ENCODE measurements around the gene PLD2.

PLD2 gene

DNA sequence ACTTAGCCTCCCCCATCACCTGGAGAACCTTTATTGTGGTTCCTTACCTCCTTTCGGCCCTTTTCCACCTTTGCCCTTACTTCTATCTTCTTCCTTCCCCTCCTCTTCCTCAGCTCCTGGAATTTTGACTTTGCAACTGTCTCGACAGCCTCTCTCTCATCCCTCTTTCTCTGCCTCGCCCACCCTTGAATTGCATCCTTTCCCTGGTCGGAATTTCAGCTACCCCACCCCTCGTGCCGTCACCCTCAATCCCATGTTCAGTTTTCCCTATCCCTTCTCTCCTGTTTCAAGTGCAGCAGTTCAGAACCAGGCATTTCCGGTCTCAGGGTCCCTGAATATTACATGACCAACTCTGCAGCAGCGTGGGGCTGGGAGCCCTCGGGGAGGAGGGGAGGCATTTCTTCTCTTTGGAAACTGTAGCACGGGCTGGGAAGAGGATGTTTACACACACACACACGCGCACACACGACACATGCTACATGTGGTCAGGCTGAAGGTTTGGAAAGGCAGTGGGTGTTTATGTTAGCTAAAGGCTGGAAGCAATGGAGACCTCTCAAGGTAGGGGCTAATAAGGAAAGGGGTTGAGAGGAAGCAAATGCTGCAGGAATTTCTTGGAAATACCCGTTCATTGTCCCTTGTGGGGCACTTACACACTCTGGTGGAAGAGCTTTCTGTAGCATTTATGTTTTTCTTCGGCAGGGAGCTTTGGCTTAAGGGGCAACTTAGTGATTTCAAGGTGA, 27.2 kb downstream of the PLD2 start:
- peak in 10 of 56 donors; percentile 13 to 48 (median 28) for DNase-seq

- DNase-seq: no peak
These were observed 27.7 kb downstream of the PLD2 start for GRCh38 chr17:4834681-4835020.

GRCh38 chr17:4836221-4836620, 29.3 kb downstream of the PLD2 start:
- no peak for DNase-seq

GRCh38 chr17:4837471-4838308, 30.7 kb downstream of the PLD2 start:
- DNase-seq: peak in 23 of 56 donors; percentile 11 to 62 (median 36)

DNA sequence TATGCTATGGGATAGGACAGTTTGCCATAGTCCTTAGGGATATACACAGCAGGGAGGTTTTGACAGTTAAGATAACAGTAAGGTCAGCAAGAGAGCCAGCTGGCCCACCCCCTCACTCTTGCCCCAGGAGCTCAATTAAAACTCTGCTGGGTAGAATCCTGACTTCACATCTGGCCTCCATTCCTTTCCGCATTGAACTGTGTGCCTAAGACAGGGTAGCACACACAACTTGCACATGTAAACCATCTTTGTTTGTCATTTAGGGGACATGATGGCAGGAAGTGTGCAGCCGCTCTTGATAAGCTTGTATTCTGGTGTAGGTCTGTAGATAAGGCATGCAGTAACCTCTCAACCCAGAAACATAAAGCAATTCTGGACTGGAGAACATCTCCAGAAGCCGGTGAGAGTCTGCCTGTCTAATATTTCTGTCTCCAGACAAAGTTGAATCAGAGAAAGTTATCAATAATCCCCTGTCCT, 31.4 kb downstream of the PLD2 start:
- DNase-seq: no peak

DNA sequence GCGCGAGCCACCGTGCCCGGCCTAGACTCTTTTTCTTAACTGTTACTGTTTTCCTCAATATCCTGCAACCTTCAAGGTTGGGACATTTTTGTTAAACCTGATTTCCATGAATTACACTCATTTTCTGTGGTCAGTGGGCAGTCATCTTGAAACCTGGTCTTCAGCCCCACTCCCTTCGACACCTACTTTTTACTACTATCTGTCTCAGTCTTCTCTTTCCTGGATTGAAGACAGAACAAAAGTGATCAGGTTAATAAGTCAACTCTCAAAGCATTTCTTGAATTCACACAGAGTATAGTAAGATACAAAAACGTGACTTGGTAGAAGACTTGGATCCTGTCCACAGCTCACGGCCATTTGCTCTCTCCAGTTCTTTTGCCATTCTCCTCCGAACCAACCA, 32.3 kb downstream of the PLD2 start:
- DNase-seq: no peak

- no peak for DNase-seq
These were observed 33.3 kb downstream of the PLD2 start for GRCh38 chr17:4839965-4840892.

- no peak for DNase-seq
These were observed 33.9 kb downstream of the PLD2 start for GRCh38 chr17:4840893-4841242.

- DNase-seq: no peak
These were observed 35.4 kb downstream of the PLD2 start for GRCh38 chr17:4842376-4842775.

GRCh38 chr17:4843321-4844000, 36.5 kb downstream of the PLD2 start:
- DNase-seq: no peak

- DNase-seq: peak in 2 of 56 donors; percentile 11 to 37
These were observed 38.2 kb downstream of the PLD2 start for GRCh38 chr17:4845118-4845517.

DNA sequence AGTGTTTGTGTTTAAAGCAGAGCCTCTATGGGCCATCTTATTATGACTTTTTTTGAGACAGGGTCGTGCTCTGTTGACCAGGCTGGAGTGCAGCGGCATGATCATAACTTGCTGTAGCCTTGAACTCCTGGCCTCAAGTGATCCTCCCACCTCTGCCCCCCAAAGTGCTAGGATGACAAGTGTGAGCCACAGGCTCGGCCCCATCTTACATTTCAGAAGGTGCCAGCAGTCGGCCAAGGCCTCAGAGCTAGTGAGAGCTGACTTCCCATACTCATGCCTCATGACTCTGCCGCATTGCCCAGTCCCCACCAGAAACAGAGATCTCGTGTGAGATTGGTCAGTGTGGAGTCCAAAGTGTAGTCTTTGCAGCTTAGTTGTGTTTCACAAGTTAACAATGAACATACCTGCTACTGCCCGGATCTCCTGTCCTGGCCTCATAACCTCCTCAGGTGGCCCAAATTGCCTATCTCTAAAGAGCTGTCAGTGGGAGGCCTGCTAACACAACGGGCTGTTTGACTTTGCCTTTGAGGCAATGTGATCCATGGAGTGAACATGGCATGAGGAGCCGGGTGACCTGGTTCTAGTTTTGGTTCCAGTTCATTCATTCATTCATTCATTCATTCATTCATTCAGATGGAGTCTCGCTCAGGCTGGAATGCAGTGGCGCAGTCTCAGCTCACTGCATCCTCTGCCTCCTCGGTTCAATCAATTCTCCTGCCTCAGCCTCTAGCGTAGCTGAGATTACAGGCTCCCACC, 39.9 kb downstream of the PLD2 start:
- no peak for DNase-seq

DNA sequence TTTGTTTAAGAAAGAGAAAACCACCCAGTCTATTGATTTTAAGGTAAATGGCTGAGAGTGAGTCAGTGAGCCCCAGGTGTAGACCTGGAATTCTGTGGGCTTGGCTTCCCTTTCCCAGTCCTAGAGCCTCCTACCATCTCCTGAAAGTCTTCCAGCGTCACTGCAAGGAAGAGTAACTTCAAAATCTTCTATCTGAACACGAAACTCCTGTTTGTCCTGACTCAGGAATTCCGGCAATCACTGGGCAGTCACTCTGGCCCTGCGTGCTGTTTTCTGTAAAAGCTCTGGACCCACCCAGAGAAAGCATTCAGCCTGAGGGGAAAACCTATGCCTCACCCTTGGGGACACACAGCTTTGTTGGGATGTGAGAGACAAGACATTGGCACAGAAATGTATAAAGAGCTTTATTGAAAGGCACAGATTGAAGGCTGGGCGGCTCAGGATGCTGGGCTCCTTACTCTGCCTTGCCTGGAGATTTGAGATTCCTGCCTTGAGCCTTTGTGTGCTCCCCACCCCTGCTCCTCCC, 42.1 kb downstream of the PLD2 start:
- DNase-seq: no peak

DNA sequence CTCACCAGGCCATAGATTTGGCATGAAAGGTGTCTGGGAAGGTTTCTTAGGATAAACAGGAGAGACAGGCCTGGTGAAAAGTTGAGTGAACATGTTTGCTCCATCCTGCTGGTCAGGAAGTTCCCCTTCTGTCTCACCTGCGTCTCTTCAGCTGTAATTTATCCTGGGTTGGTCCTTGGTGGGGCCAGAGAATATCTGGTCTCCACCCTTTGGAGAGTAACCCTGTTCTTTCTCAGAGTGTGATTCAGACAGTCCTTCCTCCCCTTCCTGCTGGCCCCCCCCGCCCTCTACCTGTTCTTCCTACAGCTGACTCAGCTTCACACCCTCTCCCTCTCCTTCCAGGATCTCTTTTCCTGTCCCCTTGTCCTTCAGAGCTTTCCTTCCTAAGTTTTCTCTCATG, 43.3 kb downstream of the PLD2 start:
- DNase-seq: no peak

- DNase-seq: no peak
These were observed 44.1 kb downstream of the PLD2 start for GRCh38 chr17:4851084-4851483.

DNA sequence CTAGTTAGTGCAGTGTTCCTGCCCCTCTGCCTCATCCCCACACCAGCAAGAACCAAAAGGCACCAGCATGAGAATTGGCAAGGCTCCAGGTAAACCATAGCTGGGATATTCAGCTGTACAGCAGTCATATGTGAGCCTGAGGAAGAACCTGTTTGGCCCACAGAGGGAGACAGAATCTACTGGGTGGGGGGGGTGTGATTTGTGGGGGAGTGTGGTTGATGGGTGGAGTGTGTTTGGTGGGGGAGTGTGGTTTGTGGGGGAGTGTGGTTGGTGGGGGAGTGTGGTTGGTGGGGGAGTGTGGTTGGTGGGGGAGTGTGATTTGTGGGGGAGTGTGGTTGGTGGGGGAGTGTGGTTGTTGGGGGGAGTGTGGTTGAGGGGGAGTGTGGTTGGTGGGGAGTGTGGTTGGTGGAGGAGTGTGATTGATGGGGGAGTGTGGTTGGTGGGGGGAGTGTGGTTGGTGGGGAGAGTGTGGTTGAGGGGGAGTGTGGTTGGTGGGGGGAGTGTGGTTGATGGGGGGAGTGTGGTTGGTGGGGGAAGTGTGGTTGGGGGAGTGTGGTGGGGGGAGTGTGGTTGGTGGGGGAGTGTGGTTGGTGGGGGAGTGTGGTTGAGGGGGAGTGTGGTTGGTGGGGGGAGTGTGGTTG, 45.7 kb downstream of the PLD2 start:
- peak in 3 of 56 donors; percentile 10 to 31 (median 27) for DNase-seq

- no peak for DNase-seq
These were observed 46.3 kb downstream of the PLD2 start for GRCh38 chr17:4853208-4853671.

DNA sequence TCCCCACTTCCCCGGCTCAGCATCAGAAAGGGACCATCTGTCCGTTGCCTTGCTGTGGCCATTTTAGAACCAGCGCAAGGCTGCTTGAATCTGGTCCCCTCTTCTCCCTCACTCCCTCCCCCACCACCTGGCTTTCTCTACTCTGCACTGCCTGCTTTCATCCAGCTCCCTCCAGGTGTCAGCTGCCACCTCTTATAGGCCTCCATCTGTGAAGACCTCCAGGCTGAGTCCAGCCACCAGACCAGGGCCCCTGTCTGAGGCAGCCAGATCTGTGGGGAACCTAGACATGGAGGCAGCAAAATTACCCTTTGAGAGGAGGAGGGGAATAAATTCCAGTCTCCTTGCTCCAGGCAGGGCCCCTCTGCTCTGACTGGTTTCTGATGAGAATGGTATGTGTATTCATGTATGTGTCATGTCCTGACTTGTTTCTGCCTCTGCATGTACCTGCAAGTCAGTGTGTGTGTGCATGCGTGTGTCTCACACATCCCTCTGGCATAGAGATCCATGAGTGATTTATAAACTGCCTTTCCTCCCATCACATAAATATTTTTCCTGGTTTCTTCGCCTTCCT, 47.2 kb downstream of the PLD2 start:
- peak in 1 of 56 donors; percentile 43 for DNase-seq
